GM23338 (cell line): ENCODE results near the gene COL4A6. TPM values are rescaled to one million over a fixed set of nuclear protein-coding genes. Genes with fewer than 3 reads are reported as not detected.

Source experiments
- ATAC-seq: fragments of 200-7000 bp; cut with Tn5 transposase; 3 replicates; pipeline ENCODE4 v1.9.1; 2020
- DNase-seq: peaks from one replicate; pipeline ENCODE4 v3.0.0-alpha.2; 2015; ENCODE audit warnings: low spot score
- H2AFZ ChIP-seq: fragments of 200-600 bp; sonication (generic); 2 replicates; pipeline ENCODE4 v1.8.0; 2016; ENCODE audit warnings: antibody characterized with exemption, mild to moderate bottlenecking, moderate library complexity
- H3F3A ChIP-seq: fragments of 200-600 bp; sonication (generic); replicated peaks from 2 replicates; pipeline ENCODE4 v1.8.0; 2017; ENCODE audit warnings: antibody characterized with exemption, mixed run types, low read depth
- H3K27ac ChIP-seq: fragments of 200-600 bp; sonication (generic); 2 replicates; pipeline ENCODE4 v1.6.1; 2016; ENCODE audit warnings: low read depth
- H3K27me3 ChIP-seq: fragments of 200-600 bp; sonication (generic); 2 replicates; pipeline ENCODE4 v1.8.0; 2016; ENCODE audit warnings: mild to moderate bottlenecking, mixed run types, moderate library complexity; ENCODE audit not compliant: insufficient read depth
- H3K36me3 ChIP-seq: fragments of 200-600 bp; sonication (generic); 2 replicates; pipeline ENCODE4 v1.8.0; 2016; ENCODE audit warnings: mild to moderate bottlenecking; ENCODE audit not compliant: insufficient read depth
- H3K4me1 ChIP-seq: fragments of 200-600 bp; sonication (generic); 2 replicates; pipeline ENCODE4 v1.8.0; 2016; ENCODE audit warnings: mild to moderate bottlenecking, moderate library complexity; ENCODE audit not compliant: insufficient read depth
- H3K4me2 ChIP-seq: fragments of 200-600 bp; sonication (generic); 2 replicates; pipeline ENCODE4 v1.7.1; 2017; ENCODE audit warnings: mixed run types
- H3K4me3 ChIP-seq: fragments of 200-600 bp; sonication (generic); 2 replicates; pipeline ENCODE4 v1.6.1; 2016; ENCODE audit warnings: mixed run types
- H3K79me2 ChIP-seq: fragments of 200-600 bp; sonication (generic); replicated peaks from 2 replicates; pipeline ENCODE4 v1.8.0; 2017; ENCODE audit warnings: mild to moderate bottlenecking; ENCODE audit not compliant: insufficient read depth
- H3K9me2 ChIP-seq: fragments of 200-600 bp; sonication (generic); 2 replicates; pipeline ENCODE4 v1.8.0; 2017; ENCODE audit not compliant: insufficient read depth
- H4K20me1 ChIP-seq: fragments of 200-600 bp; sonication (generic); replicated peaks from 2 replicates; pipeline ENCODE4 v1.8.0; 2017; ENCODE audit warnings: mild to moderate bottlenecking; ENCODE audit not compliant: insufficient read depth
- H3K27ac Mint-ChIP-seq: 2 replicates; pipeline ENCODE4 v1.8.0; 2020; ENCODE audit warnings: inconsistent platforms, mild to moderate bottlenecking, moderate library complexity, mixed read lengths
- H3K27me3 Mint-ChIP-seq: 3 replicates; pipeline ENCODE4 v1.8.0; 2022; ENCODE audit warnings: low read depth, mild to moderate bottlenecking, moderate library complexity, mixed read lengths, inconsistent platforms; ENCODE audit not compliant: insufficient read depth, poor library complexity
- H3K36me3 Mint-ChIP-seq: 3 replicates; pipeline ENCODE4 v1.8.0; 2021; ENCODE audit warnings: low read depth, mild to moderate bottlenecking, inconsistent platforms, moderate library complexity, mixed read lengths
- H3K4me1 Mint-ChIP-seq: 3 replicates; pipeline ENCODE4 v1.8.0; 2020; ENCODE audit warnings: mild to moderate bottlenecking, inconsistent platforms, mixed read lengths
- H3K4me3 Mint-ChIP-seq: 3 replicates; pipeline ENCODE4 v1.8.0; 2021; ENCODE audit warnings: moderate library complexity, mild to moderate bottlenecking, inconsistent platforms, mixed read lengths
- H3K9me3 Mint-ChIP-seq: 3 replicates; pipeline ENCODE4 v1.8.0; 2020; ENCODE audit warnings: moderate library complexity, mild to moderate bottlenecking, inconsistent platforms, mixed read lengths
- CREB1 ChIP-seq: fragments of 250-450 bp; sonication (Bioruptor Pico); IDR thresholded peaks from 2 replicates; pipeline ENCODE4 v1.5.0; 2020; ENCODE audit warnings: low read depth, mild to moderate bottlenecking, moderate library complexity
- EZH2phosphoT487 ChIP-seq: fragments of 200-600 bp; sonication (generic); IDR thresholded peaks from one replicate; pipeline ENCODE4 v1.8.1; 2018; ENCODE audit warnings: antibody characterized with exemption; ENCODE audit not compliant: unreplicated experiment
- NANOG ChIP-seq: IDR thresholded peaks from 2 replicates; pipeline ENCODE4 v1.6.1; 2016; ENCODE audit warnings: antibody characterized with exemption, borderline replicate concordance
- REST ChIP-seq: IDR thresholded peaks from one replicate; pipeline ENCODE4 v1.6.1; 2018; ENCODE audit warnings: antibody characterized with exemption; ENCODE audit not compliant: unreplicated experiment
- STAT1 ChIP-seq: IDR thresholded peaks from one replicate; pipeline ENCODE4 v1.6.1; 2016; ENCODE audit warnings: antibody characterized with exemption; ENCODE audit not compliant: unreplicated experiment
- polyA plus RNA-seq: library from polyadenylated mRNA; unstranded; fragments of >200 nt; fragmentation: Nextera tagmentation; extraction: Ambion mirVana; gene quantifications from 2 replicates; pipeline ENCODE4 v1.2.1, GENCODE V29; 2016
- total RNA-seq: library from RNA; depleted of rRNA; stranded (reverse); fragments of >200 nt; shearing (Covaris generic); gene quantifications from 2 replicates; pipeline ENCODE4 v1.2.3, GENCODE V29; 2014; rRNA removed

Gene COL4A6
- total and polyA plus RNA-seq, 2 experiments from 2014 or later, result 4.1 to 15.2 TPM

- H3K4me1 Mint-ChIP-seq, result no peaks in the 10 kb centered on the region
Observed at GRCh38 chrX:108114541-108114940, 323.7 kb downstream of the COL4A6 start.

More at GRCh38 chrX:108114541-108114940, 323.7 kb downstream of the COL4A6 start:
- Histone ChIP-seq H3K4me2 (no peak overlapping the region), H3K27ac (no peak overlapping the region), H4K20me1 (no peaks in the 10 kb centered on the region), H3K9me2 (no peaks in the 10 kb centered on the region), H3K27me3 (no peaks in the 10 kb centered on the region), H3F3A (no peaks in the 10 kb centered on the region), H2AFZ (no peak overlapping the region), H3K4me3 (no peak overlapping the region), H3K36me3 (no peaks in the 10 kb centered on the region), H3K4me1 (no peaks in the 10 kb centered on the region), H3K79me2 (no peaks in the 10 kb centered on the region)
- ATAC-seq, result no peak
- TF ChIP-seq NANOG, result no peak
- TF ChIP-seq REST, result no peak
- TF ChIP-seq EZH2phosphoT487, result no peak
- TF ChIP-seq CREB1 (CRISPR knock-in tag), result no peak
- no peak for TF ChIP-seq STAT1
- Mint-ChIP-seq H3K9me3 (no peaks in the 10 kb centered on the region), H3K27ac (no peak overlapping the region), H3K36me3 (no peaks in the 10 kb centered on the region), H3K27me3 (no peaks in the 10 kb centered on the region), H3K4me3 (no peak overlapping the region)
- no peak for DNase-seq

Other genes with a start within 250 kb of the COL4A6 start
- 25.7 and 48.1 TPM in 2 replicates for gene COL4A5, start 1.4 kb upstream of the COL4A6 start, total RNA-seq
- gene COL4A5, start 1.4 kb upstream of the COL4A6 start, polyA plus RNA-seq, result 13.2 and 15.5 TPM in 2 replicates